Uterine smooth muscle cell (primary cell): ENCODE results near the gene DAG1. TPM values are rescaled to one million over a fixed set of nuclear protein-coding genes. Genes with fewer than 3 reads are reported as not detected.

Experiments used
- total RNA-seq: library from RNA; depleted of rRNA; stranded (reverse); fragments of >200 nt; gene quantifications from 2 replicates; pipeline ENCODE4 v1.2.3, GENCODE V29; 2014

The DAG1 gene
- total RNA-seq, result 40.0 and 49.7 TPM in 2 replicates

GRCh38 chr3:49469936-49470713 lies at the start of gene DAG1:
Gene DAG1, plus strand, starts transcription at chr3:49470267. Its CDS starts 40,268 bp downstream, at chr3:49510535.

GRCh38 chr3:49422379-49423248 lies 47.5 kb upstream of the DAG1 start, which contains the start of gene AMT:
Gene AMT, minus strand, starts transcription at chr3:49422473. Its CDS starts 23 bp downstream, at chr3:49422450.

GRCh38 chr3:49553692-49554632 lies 83.9 kb downstream of the DAG1 start, which contains the start of gene BSN:
Gene BSN, plus strand, starts transcription at chr3:49554477. Its CDS starts 126 bp downstream, at chr3:49554603.

Other genes with a start within 250 kb of the DAG1 start
- 1.2 and 1.4 TPM in 2 replicates for gene C3orf62, start 193.0 kb upstream of the DAG1 start, total RNA-seq
- 27.1 and 28.1 TPM in 2 replicates for gene USP4, start 130.2 kb upstream of the DAG1 start, total RNA-seq
- 201 and 234 TPM in 2 replicates for gene GPX1, start 111.9 kb upstream of the DAG1 start, total RNA-seq
- 637 and 760 TPM in 2 replicates for gene RHOA, start 58.3 kb upstream of the DAG1 start, total RNA-seq
- gene TCTA, start 57.8 kb upstream of the DAG1 start, total RNA-seq, result 14.5 and 17.7 TPM in 2 replicates
- gene AMT, start 47.8 kb upstream of the DAG1 start, total RNA-seq, result 0.50 and 0.66 TPM in 2 replicates
- gene NICN1, start 40.9 kb upstream of the DAG1 start, total RNA-seq, result 3.5 and 4.4 TPM in 2 replicates
- gene BSN, start 84.2 kb downstream of the DAG1 start, total RNA-seq, result under 0.01 and 0.12 TPM in 2 replicates
- gene APEH, start 204.1 kb downstream of the DAG1 start, total RNA-seq, result 173 TPM in 2 replicates
- gene MST1, start 219.2 kb downstream of the DAG1 start, total RNA-seq, result 5.4 and 6.2 TPM in 2 replicates
- 24.1 and 33.9 TPM in 2 replicates for gene RNF123, start 219.3 kb downstream of the DAG1 start, total RNA-seq
- gene AMIGO3, start 249.4 kb downstream of the DAG1 start, total RNA-seq, result 1.1 TPM in 1 of 2 replicates, not detected in the other